Type B pancreatic cell (in vitro differentiated cells): ENCODE results near the gene DPY30. TPM values are rescaled to one million over a fixed set of nuclear protein-coding genes. Genes with fewer than 3 reads are reported as not detected.
A peak's percentile ranks its signal among the peaks of the same experiment; 100 is the strongest.

Experiments used
- DNase-seq: peaks from one replicate; pipeline ENCODE4 v3.0.0; 2021; ENCODE audit warnings: mixed read lengths; ENCODE audit not compliant: unreplicated experiment; ENCODE audit errors: extremely low spot score
- H3K27ac Mint-ChIP-seq: 2 replicates; pipeline ENCODE4 v1.8.0; 2021; ENCODE audit warnings: mild to moderate bottlenecking, mixed read lengths
- H3K27me3 Mint-ChIP-seq: 2 replicates; pipeline ENCODE4 v1.8.0; 2021; ENCODE audit warnings: mixed read lengths
- H3K36me3 Mint-ChIP-seq: 2 replicates; pipeline ENCODE4 v1.8.0; 2021; ENCODE audit warnings: mixed read lengths
- H3K4me1 Mint-ChIP-seq: one replicate; pipeline ENCODE4 v1.8.0; 2021; ENCODE audit warnings: mixed read lengths; ENCODE audit not compliant: unreplicated experiment
- H3K4me3 Mint-ChIP-seq: 2 replicates; pipeline ENCODE4 v1.8.0; 2021; ENCODE audit warnings: mild to moderate bottlenecking, mixed read lengths
- H3K9me3 Mint-ChIP-seq: 2 replicates; pipeline ENCODE4 v1.8.0; 2021; ENCODE audit warnings: mixed read lengths
- total RNA-seq: library from RNA; stranded (reverse); gene quantifications from 2 replicates; pipeline ENCODE4 v1.2.1, GENCODE V29; 2021; ENCODE audit warnings: low replicate concordance
- TF ChIP-seq, protein P1 (sequence below): fragments of 200-600 bp; sonication (generic); conservative IDR thresholded peaks from 2 replicates; pipeline ENCODE4 v1.5.0; 2021; ENCODE audit warnings: antibody characterized with exemption, mild to moderate bottlenecking

DPY30 gene
- total RNA-seq, 1 donor from 2014 or later: 84.5 TPM

DNA sequence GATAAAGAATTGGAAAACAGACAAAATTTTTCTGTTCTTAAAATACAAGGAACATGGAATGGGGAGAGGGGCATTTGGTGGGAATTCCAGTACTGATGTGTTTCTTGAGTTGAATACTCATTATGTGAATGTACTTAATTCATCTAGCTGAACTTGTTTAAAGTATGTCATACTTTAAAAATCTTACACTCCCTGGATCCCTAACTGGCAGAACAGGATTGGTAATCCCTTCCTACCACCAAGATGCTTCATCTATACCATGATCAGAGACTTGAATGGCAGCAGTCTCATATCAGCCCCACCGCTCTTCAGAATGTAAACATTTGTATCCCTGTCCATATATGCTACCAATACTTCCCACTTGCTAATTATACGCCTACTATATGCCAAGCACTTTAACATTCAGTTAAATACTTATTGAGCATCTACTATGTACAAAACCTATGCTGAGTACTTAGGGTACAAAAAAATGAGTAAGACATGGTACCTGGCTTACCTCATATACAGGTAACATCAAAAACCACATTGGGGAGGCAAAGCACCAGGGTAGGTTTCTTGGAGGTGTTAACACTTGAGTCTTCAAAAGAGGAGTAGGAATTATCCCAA, 34.1 kb downstream of the DPY30 start:
- peaks cover 12% of the 10 kb centered on the region for H3K36me3 Mint-ChIP-seq
- peak overlapping the region; percentile 46 for H3K4me3 Mint-ChIP-seq
- H3K27me3 Mint-ChIP-seq: no peaks in the 10 kb centered on the region
- no peak for DNase-seq
- H3K4me1 Mint-ChIP-seq: peaks cover 31% of the 10 kb centered on the region
- TF ChIP-seq, protein P1, sequence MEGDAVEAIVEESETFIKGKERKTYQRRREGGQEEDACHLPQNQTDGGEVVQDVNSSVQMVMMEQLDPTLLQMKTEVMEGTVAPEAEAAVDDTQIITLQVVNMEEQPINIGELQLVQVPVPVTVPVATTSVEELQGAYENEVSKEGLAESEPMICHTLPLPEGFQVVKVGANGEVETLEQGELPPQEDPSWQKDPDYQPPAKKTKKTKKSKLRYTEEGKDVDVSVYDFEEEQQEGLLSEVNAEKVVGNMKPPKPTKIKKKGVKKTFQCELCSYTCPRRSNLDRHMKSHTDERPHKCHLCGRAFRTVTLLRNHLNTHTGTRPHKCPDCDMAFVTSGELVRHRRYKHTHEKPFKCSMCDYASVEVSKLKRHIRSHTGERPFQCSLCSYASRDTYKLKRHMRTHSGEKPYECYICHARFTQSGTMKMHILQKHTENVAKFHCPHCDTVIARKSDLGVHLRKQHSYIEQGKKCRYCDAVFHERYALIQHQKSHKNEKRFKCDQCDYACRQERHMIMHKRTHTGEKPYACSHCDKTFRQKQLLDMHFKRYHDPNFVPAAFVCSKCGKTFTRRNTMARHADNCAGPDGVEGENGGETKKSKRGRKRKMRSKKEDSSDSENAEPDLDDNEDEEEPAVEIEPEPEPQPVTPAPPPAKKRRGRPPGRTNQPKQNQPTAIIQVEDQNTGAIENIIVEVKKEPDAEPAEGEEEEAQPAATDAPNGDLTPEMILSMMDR: no peak
- H3K27ac Mint-ChIP-seq: peak overlapping the region; percentile 92
- H3K9me3 Mint-ChIP-seq: peaks cover 7% of the 10 kb centered on the region

DNA sequence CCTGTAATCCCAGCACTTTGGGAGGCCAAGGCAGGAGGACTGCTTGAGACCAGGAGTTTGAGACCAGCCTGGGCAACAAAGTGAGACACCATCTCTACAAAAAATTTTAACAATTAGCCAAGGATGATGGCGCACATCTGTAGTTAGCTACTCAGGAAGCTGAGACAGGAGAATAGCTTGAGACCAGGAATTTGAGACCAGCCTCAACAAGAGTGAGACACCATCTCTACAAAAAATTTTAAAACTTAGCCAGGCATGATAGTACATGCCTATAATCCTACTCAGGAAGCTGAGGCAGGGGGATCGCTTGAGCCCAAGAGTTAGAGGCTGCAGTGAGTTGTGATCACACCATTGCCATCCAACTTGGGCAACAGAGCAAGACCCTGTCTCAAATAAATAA, 35.8 kb downstream of the DPY30 start:
- TF ChIP-seq, protein P1: no peak
- H3K36me3 Mint-ChIP-seq: peaks cover 12% of the 10 kb centered on the region
- no peak overlapping the region for H3K4me3 Mint-ChIP-seq
- peak overlapping the region; percentile 38 for H3K27ac Mint-ChIP-seq
- H3K27me3 Mint-ChIP-seq: no peaks in the 10 kb centered on the region
- no peak for DNase-seq
- H3K9me3 Mint-ChIP-seq: peaks cover 7% of the 10 kb centered on the region
- H3K4me1 Mint-ChIP-seq: peaks cover 29% of the 10 kb centered on the region

DNA sequence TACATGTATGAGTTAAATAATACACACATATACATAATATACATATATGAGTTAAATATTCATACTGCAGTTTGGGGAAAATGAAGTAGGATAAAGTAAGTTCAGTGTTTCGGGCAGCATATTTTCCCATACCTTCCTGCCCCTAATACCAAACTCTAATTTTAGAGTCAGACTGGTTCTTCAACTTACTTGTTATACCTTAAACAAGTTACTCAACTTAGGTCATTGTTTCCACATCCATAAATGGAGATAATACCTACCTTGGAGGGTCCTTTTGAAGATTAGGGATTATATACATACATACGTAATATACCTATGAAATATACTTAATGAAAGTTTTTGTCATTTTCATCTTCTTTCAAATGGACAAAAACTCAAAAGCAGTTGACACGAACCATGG, 37.2 kb downstream of the DPY30 start:
- H3K4me1 Mint-ChIP-seq: peaks cover 25% of the 10 kb centered on the region
- peaks cover 12% of the 10 kb centered on the region for H3K36me3 Mint-ChIP-seq
- TF ChIP-seq, protein P1: no peak
- H3K9me3 Mint-ChIP-seq: peaks cover 7% of the 10 kb centered on the region
- H3K27ac Mint-ChIP-seq: peak overlapping the region; percentile 82
- H3K4me3 Mint-ChIP-seq: no peak overlapping the region
- H3K27me3 Mint-ChIP-seq: no peaks in the 10 kb centered on the region
- DNase-seq: no peak

DNA sequence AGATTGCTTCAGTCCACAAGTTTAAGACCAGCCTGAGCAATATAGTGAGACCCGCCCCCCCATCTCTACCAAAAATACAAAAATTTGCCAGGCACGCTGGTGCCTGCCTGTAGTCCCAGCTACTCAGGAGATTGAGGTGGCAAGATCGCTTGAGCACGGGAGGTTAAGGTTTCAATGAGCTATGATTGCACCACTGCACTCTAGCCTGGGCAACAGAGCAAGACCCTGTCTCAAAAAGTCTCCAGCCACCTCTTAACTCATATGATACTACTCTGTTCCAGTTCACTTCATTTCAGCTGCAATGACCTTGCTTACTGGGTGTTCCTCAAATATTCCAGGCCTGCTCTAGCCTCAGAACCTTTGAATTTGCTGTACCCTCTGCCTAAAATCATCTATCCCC, 40.2 kb downstream of the DPY30 start:
- peaks cover 7% of the 10 kb centered on the region for H3K4me1 Mint-ChIP-seq
- TF ChIP-seq, protein P1: no peak
- peaks cover 4% of the 10 kb centered on the region for H3K9me3 Mint-ChIP-seq
- no peak overlapping the region for H3K4me3 Mint-ChIP-seq
- peaks cover 6% of the 10 kb centered on the region for H3K36me3 Mint-ChIP-seq
- H3K27ac Mint-ChIP-seq: no peak overlapping the region
- no peaks in the 10 kb centered on the region for H3K27me3 Mint-ChIP-seq
- DNase-seq: no peak

DNA sequence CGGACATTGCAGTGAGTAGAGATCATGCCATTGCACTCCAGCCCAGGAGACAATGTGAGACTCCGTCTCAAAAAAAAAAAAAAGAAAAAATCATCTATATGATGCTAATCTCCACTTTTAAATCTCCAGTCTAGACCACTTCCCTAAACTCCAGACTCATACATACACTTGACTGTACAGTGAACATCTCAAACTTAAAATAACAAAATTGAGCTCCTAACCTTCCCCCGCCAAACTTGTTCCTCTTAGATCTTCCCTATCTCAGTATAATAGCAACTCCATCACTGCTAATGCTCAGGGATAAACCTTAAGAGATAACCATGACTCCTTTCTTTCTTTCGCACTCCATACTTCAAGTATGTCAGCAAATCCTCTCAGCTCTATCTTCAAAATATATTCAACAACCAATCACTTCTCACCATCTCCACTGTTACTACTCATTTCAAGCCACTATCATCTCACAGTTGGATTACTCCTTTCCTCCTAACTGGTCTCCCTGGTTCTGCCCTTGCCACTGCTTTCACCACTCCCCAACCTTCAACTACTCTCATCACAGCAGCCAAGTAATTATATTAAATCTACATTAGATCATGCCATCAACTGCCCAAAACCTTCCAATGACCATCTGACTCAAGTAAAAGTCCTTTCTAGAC, 40.7 kb downstream of the DPY30 start:
- H3K36me3 Mint-ChIP-seq: peaks cover 6% of the 10 kb centered on the region
- H3K9me3 Mint-ChIP-seq: peaks cover 4% of the 10 kb centered on the region
- peaks cover 7% of the 10 kb centered on the region for H3K4me1 Mint-ChIP-seq
- no peak overlapping the region for H3K27ac Mint-ChIP-seq
- H3K4me3 Mint-ChIP-seq: no peak overlapping the region
- no peaks in the 10 kb centered on the region for H3K27me3 Mint-ChIP-seq
- no peak for DNase-seq
- TF ChIP-seq, protein P1: no peak
